Progenitor cell of endocrine pancreas (in vitro differentiated cells): ENCODE measurements around the gene GALNT15. TPM values are rescaled to one million over a fixed set of nuclear protein-coding genes. Genes with fewer than 3 reads are reported as not detected.

Source experiments
- DNase-seq: peaks from one replicate; pipeline ENCODE4 v3.0.0; 2021; ENCODE audit warnings: low spot score; ENCODE audit not compliant: unreplicated experiment
- H3K27ac Mint-ChIP-seq: 2 replicates; pipeline ENCODE4 v1.8.0; 2021; ENCODE audit warnings: mild to moderate bottlenecking, moderate library complexity, mixed read lengths
- H3K27me3 Mint-ChIP-seq: 2 replicates; pipeline ENCODE4 v1.8.0; 2021; ENCODE audit warnings: mixed read lengths
- H3K36me3 Mint-ChIP-seq: 2 replicates; pipeline ENCODE4 v1.8.0; 2022; ENCODE audit warnings: mixed read lengths; ENCODE audit not compliant: insufficient read depth
- H3K4me1 Mint-ChIP-seq: 2 replicates; pipeline ENCODE4 v1.8.0; 2021; ENCODE audit warnings: low read depth, mixed read lengths
- H3K4me3 Mint-ChIP-seq: 2 replicates; pipeline ENCODE4 v1.8.0; 2021; ENCODE audit warnings: low read depth, mild to moderate bottlenecking, moderate library complexity, mixed read lengths
- H3K9me3 Mint-ChIP-seq: 2 replicates; pipeline ENCODE4 v1.8.0; 2021; ENCODE audit warnings: low read depth, mixed read lengths
- long read RNA-seq: library from polyadenylated mRNA; unstranded; transcript quantifications from one replicate; pipeline ENCODE4 v2.0.0, GENCODE V29; 2020
- total RNA-seq: library from RNA; stranded (reverse); gene quantifications from 2 replicates; pipeline ENCODE4 v1.2.1, GENCODE V29; 2021
- TF ChIP-seq, protein P1 (sequence below): fragments of 200-600 bp; sonication (generic); IDR thresholded peaks from one replicate; pipeline ENCODE4 v1.5.0; 2021; ENCODE audit warnings: antibody characterized with exemption, mild to moderate bottlenecking; ENCODE audit not compliant: unreplicated experiment

The GALNT15 gene, protein sequence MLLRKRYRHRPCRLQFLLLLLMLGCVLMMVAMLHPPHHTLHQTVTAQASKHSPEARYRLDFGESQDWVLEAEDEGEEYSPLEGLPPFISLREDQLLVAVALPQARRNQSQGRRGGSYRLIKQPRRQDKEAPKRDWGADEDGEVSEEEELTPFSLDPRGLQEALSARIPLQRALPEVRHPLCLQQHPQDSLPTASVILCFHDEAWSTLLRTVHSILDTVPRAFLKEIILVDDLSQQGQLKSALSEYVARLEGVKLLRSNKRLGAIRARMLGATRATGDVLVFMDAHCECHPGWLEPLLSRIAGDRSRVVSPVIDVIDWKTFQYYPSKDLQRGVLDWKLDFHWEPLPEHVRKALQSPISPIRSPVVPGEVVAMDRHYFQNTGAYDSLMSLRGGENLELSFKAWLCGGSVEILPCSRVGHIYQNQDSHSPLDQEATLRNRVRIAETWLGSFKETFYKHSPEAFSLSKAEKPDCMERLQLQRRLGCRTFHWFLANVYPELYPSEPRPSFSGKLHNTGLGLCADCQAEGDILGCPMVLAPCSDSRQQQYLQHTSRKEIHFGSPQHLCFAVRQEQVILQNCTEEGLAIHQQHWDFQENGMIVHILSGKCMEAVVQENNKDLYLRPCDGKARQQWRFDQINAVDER
- total RNA-seq, result 0.18 and 0.46 TPM in 2 replicates
- long read RNA-seq, result 0 reads

DNA sequence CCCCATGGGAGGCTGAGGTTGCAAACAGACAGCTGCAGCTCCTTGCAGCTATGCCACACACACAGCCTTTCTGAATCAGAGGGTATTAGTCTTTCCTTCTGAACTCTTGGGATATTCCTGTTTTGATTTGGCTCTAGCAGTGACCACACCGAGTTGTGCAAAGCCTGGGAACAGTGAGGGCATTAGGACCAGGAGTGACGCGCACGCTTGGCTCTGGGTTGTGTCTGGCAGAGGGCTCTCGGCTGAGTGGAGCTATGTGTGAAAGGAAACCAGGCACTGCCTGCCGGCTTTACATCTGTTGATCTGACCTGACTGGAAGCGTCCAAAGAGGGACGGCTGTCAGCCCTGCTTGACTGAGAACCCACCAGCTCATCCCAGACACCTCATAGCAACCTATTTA lies at the start of gene GALNT15:
Gene GALNT15 (plus strand): TSS at position 292 of the 400 bp plus-strand sequence. CDS start 472 bp downstream, outside the sequence.
- peaks cover 4% of the 10 kb centered on the region for H3K9me3 Mint-ChIP-seq
- no peaks in the 10 kb centered on the region for H3K36me3 Mint-ChIP-seq
- peaks cover 48% of the 10 kb centered on the region for H3K27me3 Mint-ChIP-seq
- no peak within 1 kb of the TSS for H3K27ac Mint-ChIP-seq
- H3K4me1 Mint-ChIP-seq, result no peaks in the 10 kb centered on the region
- no peak within 1 kb of the TSS for H3K4me3 Mint-ChIP-seq
- no peak for DNase-seq
- TF ChIP-seq, protein P1, sequence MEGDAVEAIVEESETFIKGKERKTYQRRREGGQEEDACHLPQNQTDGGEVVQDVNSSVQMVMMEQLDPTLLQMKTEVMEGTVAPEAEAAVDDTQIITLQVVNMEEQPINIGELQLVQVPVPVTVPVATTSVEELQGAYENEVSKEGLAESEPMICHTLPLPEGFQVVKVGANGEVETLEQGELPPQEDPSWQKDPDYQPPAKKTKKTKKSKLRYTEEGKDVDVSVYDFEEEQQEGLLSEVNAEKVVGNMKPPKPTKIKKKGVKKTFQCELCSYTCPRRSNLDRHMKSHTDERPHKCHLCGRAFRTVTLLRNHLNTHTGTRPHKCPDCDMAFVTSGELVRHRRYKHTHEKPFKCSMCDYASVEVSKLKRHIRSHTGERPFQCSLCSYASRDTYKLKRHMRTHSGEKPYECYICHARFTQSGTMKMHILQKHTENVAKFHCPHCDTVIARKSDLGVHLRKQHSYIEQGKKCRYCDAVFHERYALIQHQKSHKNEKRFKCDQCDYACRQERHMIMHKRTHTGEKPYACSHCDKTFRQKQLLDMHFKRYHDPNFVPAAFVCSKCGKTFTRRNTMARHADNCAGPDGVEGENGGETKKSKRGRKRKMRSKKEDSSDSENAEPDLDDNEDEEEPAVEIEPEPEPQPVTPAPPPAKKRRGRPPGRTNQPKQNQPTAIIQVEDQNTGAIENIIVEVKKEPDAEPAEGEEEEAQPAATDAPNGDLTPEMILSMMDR, result no peak

DNA sequence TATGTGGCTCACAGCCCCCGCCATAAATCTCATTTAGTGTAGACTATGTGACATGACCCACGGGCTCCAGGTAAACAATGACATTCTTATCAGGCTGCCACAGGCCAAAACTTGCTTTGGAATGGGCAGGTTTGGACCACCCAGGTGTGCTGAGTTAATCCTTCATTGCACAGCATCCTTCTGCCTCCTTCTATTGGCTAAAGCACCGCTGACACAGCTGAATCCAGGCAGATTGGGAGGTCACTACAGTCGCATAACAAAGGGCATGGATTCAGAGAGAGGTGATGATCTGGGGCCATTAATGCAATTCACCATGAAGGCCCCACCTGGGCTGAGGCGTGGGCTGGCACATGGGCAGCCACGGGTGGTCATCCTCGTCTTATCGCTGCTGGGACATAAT lies 47.8 kb upstream of the GALNT15 start:
- Mint-ChIP-seq H3K4me1 (no peaks in the 10 kb centered on the region), H3K9me3 (no peaks in the 10 kb centered on the region), H3K27ac (no peak overlapping the region), H3K27me3 (no peaks in the 10 kb centered on the region), H3K36me3 (no peaks in the 10 kb centered on the region), H3K4me3 (no peak overlapping the region)
- TF ChIP-seq, protein P1, result no peak
- DNase-seq, result no peak

DNA sequence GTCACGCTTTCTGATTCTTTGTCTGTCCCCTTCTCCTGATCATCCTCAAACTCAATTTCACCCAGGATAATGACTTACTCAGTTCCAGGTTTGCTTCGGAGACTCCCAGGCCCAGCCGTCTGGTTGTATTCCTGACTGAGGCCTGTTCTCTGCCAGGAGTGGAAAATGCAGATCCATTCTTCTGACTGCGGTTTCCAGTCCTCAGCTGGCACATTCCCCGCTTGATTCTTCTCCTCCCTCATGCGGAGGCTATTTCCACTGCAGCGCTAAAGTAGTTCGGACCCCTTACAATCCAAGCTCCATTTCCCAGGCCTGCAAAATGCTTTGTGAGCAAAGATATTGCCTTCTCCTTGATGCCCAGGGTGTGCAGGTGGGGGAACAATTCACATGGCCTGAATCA lies 47.2 kb upstream of the GALNT15 start:
- H3K27me3 Mint-ChIP-seq, result no peaks in the 10 kb centered on the region
- H3K36me3 Mint-ChIP-seq, result no peaks in the 10 kb centered on the region
- TF ChIP-seq, protein P1, result no peak
- H3K4me1 Mint-ChIP-seq, result no peaks in the 10 kb centered on the region
- H3K9me3 Mint-ChIP-seq, result no peaks in the 10 kb centered on the region
- H3K27ac Mint-ChIP-seq, result no peak overlapping the region
- no peak overlapping the region for H3K4me3 Mint-ChIP-seq
- DNase-seq, result no peak

DNA sequence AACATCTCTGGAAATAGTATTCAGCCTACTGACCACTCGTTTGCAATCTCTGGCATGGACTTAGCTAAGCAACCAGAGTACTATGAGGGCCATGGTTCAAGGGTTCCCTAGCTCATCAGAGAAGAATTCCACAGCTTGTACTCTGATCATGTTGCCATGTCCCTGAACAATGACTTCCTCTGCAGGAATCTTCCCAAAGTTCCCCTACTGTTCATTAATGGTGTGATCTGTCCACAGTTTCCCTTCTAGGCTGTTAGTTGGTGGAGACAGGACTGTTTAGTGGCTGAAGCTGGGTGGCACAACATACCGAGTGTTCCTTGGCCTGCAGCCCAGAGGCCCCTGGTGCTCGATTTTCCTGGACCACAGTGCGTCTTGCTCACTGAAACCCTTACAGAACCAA lies 44.4 kb upstream of the GALNT15 start:
- no peak overlapping the region for H3K27ac Mint-ChIP-seq
- no peak overlapping the region for H3K4me3 Mint-ChIP-seq
- no peaks in the 10 kb centered on the region for H3K4me1 Mint-ChIP-seq
- DNase-seq, result no peak
- TF ChIP-seq, protein P1, result no peak
- no peaks in the 10 kb centered on the region for H3K36me3 Mint-ChIP-seq
- H3K27me3 Mint-ChIP-seq, result no peaks in the 10 kb centered on the region
- H3K9me3 Mint-ChIP-seq, result no peaks in the 10 kb centered on the region

DNA sequence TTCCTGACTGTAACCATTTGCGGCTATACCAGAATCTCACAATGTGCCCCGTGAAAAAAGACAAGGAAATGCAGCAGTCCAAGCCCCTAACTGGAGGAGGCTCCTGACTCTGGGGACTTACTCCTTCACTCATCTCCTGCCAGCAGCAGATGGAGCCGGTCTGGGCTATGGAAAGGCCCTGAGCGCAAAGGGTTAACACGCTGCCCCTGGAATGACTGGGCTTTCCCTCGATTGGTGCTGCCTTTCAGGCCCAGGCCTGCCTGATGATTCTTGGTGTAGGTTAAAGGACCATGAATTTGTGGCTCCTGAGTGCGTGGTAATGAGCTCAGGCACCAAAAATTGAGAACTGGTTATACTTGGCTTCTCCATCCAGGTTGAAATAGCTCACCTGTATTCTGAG lies 42.3 kb upstream of the GALNT15 start:
- H3K4me3 Mint-ChIP-seq, result no peak overlapping the region
- no peak for DNase-seq
- peaks cover 4% of the 10 kb centered on the region for H3K9me3 Mint-ChIP-seq
- no peak overlapping the region for H3K27ac Mint-ChIP-seq
- no peaks in the 10 kb centered on the region for H3K4me1 Mint-ChIP-seq
- H3K36me3 Mint-ChIP-seq, result no peaks in the 10 kb centered on the region
- TF ChIP-seq, protein P1, result no peak
- peaks cover 4% of the 10 kb centered on the region for H3K27me3 Mint-ChIP-seq
